ENCODE measurements around the gene USP46. TPM values are rescaled to one million over a fixed set of nuclear protein-coding genes. Genes with fewer than 3 reads are reported as not detected.

USP46 gene
- total and polyA plus RNA-seq, 2 of the 13 experiments (the other 11 are each of a cell fraction or from before 2014, with no cell fraction given): 4.7 to 17.4 TPM

DNA sequence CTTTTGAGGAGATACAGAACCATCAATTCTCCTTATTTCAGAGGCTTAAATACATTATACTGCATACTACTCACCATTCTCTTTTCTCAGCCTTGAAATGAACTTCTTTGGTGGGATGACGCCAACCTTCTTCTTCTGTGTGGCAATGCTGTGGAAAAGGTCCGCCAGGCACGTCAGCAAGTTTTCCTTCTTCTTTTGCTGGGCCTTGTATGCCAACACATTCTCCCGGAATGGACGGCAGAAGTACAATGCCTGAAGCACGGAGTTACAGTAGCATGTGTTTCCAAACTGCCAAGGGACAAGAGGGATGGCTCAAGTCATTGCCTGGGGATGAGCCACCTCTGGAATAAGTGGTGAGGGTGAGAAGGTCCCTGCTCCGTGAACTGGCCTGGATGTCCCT is 31.2 kb downstream of the USP46 start:
- no TSS peak for BruUV-seq (replicated peaks)
- FAIRE-seq (no peak), DNase-seq (ENCODE audit: low spot score) (no peak), ATAC-seq (no peak)
- intact Hi-C loops (cut with micrococcal nuclease; ENCODE audit: unreplicated experiment): no loop called here
- Histone ChIP-seq H2AFZ (ENCODE audit: low read length) (no peak overlapping the region), H3K4me2 (ENCODE audit: low read depth, low read length) (no peak overlapping the region), H3K9ac (ENCODE audit: insufficient read depth, low read depth, low read length) (no peak overlapping the region), H3K4me3 (replicated peaks in 1 of 3; ENCODE audit: insufficient read depth in 1 of 3, low read depth in 2 of 3, low read length in 3 of 3) (no peak overlapping the region), H3K36me3 (replicated peaks in 1 of 2; ENCODE audit: control insufficient read depth in 1 of 2, insufficient read depth in 2 of 2, low read length in 2 of 2) (peaks cover 0 to 10% of the 10 kb centered on the region in 2 experiments; a peak in 3 of 5 replicates), H3K4me1 (ENCODE audit: insufficient read depth, low read length) (no peaks in the 10 kb centered on the region), H3K9me3 (ENCODE audit: low read length) (no peaks in the 10 kb centered on the region), H3K27me3 (ENCODE audit: control insufficient read depth in 1 of 2, insufficient read depth in 2 of 2, low read length in 2 of 2) (no peaks in the 10 kb centered on the region), H4K20me1 (ENCODE audit: insufficient read depth, low read length) (no peaks in the 10 kb centered on the region), H3K27ac (ENCODE audit: extremely low read length, insufficient read depth, low read length) (no peak overlapping the region), H3K79me2 (ENCODE audit: insufficient read depth, low read length) (no peaks in the 10 kb centered on the region)
- 94% methylated on average over 7 of the region's 7 CpGs for WGBS (ENCODE audit: low lambda C conversion rate)
- in situ Hi-C loops (cut with HindIII; ENCODE audit: extremely low pct_ligation_motif_present, low pct_unique_long_range_greater_than_20kb): no loop called here
- ChIA-PET POLR2A (no interaction called here), CTCF (ENCODE audit: low intra/inter-chr PET ratio, low total read pairs) (no interaction called here)
- TF ChIP-seq, protein P1, sequence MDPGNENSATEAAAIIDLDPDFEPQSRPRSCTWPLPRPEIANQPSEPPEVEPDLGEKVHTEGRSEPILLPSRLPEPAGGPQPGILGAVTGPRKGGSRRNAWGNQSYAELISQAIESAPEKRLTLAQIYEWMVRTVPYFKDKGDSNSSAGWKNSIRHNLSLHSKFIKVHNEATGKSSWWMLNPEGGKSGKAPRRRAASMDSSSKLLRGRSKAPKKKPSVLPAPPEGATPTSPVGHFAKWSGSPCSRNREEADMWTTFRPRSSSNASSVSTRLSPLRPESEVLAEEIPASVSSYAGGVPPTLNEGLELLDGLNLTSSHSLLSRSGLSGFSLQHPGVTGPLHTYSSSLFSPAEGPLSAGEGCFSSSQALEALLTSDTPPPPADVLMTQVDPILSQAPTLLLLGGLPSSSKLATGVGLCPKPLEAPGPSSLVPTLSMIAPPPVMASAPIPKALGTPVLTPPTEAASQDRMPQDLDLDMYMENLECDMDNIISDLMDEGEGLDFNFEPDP (CRISPR knock-in tag; conservative IDR thresholded peaks at IDR 0.05): no peak
- TF ChIP-seq SIX4 (CRISPR knock-in tag; IDR thresholded peaks at IDR 0.05) (no peak), MED8 (CRISPR knock-in tag; IDR thresholded peaks at IDR 0.05; ENCODE audit: insufficient replicate concordance) (no peak), HIVEP1 (CRISPR knock-in tag; IDR thresholded peaks at IDR 0.05) (no peak), HOXA5 (CRISPR knock-in tag; IDR thresholded peaks at IDR 0.05) (no peak), ETS1 (CRISPR knock-in tag; IDR thresholded peaks at IDR 0.05) (no peak), ZNF317 (CRISPR knock-in tag; IDR thresholded peaks at IDR 0.05) (no peak), ZNF431 (CRISPR knock-in tag; IDR thresholded peaks at IDR 0.05; ENCODE audit: borderline replicate concordance, low read depth) (no peak), PBX2 (CRISPR knock-in tag; IDR thresholded peaks at IDR 0.05) (no peak), NCOA5 (CRISPR knock-in tag; IDR thresholded peaks at IDR 0.05) (no peak), ZEB1 (IDR thresholded peaks at IDR 0.05; ENCODE audit: insufficient replicate concordance, low read depth) (no peak), ZNF780A (CRISPR knock-in tag; IDR thresholded peaks at IDR 0.05) (no peak)
- TF ChIP-seq, protein P2, sequence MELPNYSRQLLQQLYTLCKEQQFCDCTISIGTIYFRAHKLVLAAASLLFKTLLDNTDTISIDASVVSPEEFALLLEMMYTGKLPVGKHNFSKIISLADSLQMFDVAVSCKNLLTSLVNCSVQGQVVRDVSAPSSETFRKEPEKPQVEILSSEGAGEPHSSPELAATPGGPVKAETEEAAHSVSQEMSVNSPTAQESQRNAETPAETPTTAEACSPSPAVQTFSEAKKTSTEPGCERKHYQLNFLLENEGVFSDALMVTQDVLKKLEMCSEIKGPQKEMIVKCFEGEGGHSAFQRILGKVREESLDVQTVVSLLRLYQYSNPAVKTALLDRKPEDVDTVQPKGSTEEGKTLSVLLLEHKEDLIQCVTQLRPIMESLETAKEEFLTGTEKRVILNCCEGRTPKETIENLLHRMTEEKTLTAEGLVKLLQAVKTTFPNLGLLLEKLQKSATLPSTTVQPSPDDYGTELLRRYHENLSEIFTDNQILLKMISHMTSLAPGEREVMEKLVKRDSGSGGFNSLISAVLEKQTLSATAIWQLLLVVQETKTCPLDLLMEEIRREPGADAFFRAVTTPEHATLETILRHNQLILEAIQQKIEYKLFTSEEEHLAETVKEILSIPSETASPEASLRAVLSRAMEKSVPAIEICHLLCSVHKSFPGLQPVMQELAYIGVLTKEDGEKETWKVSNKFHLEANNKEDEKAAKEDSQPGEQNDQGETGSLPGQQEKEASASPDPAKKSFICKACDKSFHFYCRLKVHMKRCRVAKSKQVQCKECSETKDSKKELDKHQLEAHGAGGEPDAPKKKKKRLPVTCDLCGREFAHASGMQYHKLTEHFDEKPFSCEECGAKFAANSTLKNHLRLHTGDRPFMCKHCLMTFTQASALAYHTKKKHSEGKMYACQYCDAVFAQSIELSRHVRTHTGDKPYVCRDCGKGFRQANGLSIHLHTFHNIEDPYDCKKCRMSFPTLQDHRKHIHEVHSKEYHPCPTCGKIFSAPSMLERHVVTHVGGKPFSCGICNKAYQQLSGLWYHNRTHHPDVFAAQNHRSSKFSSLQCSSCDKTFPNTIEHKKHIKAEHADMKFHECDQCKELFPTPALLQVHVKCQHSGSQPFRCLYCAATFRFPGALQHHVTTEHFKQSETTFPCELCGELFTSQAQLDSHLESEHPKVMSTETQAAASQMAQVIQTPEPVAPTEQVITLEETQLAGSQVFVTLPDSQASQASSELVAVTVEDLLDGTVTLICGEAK (IDR thresholded peaks at IDR 0.05): no peak
- TF ChIP-seq, protein P2 (CRISPR knock-in tag; IDR thresholded peaks at IDR 0.05): no peak

Data from HepG2 (cell line).